NCI-H1417 (cell line): Measurements from ENCODE around the gene DRICH1.
"Not testable (repeated sequence)": the region's sequence is repeated elsewhere in the genome, so short reads cannot be mapped to it uniquely, and the experiment has no call there.

Experiments used
- DNase-seq, 3 experiments: peaks; one replicate each; lab custom pipeline; 2025; lab: John Stamatoyannopoulos, UW

DRICH1 gene, protein sequence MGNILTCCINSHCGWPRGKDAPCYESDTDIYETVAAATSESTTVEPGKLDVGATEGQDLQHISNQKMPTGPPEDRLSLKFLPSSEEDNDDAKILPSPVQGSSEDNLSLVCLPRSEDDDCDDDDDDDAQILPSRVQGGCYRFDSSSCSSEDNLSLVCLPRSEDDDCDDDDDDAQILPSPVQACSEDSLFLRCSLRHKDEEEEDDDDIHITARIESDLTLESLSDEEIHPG

DNA sequence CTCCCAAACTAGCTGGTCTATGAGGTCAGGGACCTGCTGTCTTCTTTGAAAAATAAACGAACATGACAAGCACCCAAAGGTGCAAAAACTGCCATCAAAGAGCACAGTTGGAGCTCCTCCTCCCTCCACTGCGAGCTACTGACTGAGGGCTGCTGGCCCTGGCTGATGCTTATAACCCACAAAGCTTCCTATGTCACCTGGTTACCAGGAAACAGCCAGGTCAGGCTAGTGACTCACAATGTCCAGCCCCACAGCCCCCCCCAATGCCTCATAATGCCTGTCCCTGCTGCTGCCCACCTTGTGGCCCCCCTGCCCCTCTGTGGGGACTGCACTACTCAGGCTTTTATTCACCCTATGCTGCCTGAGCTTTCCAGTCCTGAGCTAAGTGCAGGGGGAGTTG is at the start of gene DRICH1:
TSS of gene DRICH1 (minus strand) at position 144 of the 400 bp plus-strand sequence. CDS start 298 bp downstream, outside the sequence.
- DNase-seq, result no peak

DNA sequence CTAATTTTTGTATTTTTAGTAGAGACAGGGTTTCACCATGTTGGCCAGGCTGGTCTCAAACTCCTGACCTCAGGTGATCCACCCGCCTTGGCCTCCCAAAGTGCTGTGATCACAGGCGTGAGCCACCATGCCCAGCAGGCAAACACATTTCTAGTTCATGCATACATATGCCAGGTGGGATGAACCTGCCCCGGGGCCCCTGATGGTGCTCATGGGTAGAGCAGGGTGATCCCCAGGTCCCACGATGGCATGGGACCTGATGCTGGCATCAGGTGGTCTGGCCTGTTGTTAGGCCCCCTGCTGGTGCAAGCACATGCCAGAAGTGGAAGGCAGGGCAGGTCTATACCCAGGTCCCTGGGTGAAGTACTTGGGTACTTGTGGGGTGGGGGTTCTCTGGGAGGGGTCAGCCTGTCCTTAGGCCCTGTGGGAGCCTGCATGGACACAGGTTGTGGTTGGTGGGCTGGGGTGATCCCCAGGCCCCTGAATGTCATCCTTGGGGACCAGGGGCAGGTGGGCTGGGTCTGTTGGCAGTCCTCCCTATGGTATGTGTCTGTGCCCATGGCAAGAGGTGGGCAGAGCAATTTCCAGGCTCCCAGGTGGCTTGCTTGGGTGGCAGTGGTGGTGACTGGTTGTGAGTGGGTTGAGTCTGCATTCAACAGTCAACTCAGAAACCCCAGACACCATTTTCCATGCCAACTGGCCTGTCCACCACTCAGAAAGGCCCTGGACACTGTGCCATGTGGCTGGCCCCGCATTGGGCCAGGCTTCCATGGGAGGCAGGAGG is 49.1 kb upstream of the DRICH1 start:
- DNase-seq, result no peak

DNA sequence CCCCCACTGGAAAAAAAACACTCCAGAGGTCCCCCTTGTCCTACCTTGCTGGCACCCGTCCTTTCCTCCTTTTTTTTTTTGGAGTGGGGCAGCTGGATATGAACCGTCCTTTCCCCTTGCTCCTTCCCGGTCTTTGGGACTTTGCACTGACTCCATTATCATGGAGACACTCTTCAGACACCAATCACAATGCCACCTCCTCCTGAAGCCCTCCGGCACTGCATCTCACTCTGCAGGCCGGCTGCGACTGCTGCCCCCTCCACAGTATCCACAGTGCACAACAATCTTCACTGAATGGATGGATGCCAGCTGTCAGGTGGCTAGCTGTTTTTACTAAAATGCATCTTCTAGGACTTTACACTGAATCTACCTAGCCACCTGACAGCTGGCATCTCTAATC is 46.0 kb upstream of the DRICH1 start:
- DNase-seq, result no peak

DNA sequence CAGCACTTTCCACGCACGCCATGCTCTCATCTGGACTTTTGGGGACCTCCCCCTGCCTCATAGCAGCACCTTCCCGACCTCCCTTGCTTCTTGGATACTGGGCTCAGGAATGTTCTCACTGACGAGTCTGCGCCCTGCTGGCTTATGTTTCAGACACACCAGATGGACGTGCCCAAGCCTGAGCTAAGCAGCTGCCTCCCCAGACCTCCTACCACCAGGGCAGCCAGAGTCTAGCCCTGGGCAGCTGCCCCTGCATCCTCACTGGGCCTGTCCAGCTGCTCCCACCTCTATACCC is 45.5 kb upstream of the DRICH1 start:
- DNase-seq, result no peak

DNA sequence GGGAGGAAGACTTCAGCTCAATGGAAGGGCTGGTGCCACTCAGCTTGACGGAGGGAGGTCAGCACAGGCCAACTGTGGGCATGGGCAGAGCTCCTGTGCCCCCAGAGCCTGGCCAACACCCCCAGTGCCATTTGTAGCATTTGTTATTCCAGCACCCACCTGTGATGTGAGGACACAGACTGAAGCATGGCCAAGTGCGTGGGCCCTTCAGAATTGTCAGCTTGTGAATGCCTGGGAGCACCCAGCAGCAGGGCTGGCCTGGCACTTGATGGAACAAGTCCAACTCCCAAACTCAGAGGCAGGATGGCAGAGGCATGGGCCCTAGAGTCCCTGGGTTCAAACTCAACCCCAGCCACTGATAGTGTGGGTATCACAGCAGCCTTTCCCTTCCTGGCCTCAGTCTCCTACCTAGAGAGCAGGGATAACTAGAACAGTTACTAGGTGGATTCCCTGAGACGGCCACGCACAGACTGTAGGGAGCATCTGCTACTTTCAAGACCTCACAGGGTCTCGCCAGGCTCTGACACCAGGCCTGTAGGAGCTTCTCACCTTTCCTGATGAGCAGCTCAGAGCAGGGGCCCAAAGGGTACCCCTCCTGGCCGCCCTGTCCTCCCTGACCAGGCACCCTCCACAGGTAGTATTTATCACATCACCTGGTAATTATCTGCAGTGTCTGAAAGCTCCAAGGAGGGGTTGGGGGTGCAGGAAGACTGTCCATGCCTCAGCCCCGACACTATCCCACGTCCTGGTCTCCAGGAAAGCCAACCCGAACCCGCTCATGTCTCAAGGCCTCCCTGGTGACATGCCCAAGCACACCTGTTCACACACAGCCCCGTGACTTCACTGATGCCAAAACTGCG is 45.0 kb upstream of the DRICH1 start:
- DNase-seq, result not testable (repeated sequence)

DNA sequence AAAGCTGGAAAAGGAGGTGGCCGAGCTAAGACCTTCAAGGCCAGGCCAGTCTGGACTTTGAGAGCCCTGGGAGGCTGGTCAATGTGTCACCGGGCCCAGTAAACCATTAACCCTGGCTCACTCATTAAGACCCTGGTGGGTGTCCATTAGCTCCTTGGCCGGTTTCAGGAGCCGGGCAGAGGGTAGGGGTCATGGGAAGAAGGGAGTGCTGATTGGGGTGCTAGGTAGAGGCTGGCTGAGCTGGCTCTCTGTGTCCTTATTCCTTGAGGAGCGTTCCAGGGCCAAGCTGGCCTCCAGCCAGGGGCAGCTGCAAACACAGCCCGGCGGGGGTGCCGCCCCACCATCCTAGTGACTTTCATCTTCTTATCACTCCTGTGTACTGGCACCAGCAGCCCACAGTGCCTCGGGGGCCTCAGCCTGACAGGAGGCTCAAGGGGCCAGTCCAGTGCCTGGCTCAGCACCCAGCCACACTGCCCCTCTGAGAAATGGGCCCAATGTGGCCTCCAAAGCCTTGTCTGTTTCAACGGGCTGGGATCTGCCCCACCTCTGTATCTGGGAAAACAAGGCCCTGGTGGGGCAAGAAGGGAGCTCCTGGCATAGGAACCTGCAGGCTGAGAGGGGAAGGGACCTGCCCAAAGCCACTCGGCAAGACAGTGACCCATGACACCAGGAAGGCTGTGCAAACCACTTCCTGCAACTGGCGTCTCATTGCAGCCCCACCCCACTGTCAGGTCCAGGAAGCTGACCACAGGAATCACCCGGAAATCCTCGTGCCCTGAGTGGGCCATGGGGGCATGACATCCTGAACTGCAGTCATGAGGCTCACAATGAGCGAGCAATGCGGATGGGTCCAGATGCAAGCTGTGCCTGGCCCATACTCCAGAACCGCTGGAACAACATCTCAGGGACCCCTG is 43.6 kb upstream of the DRICH1 start:
- no peak for DNase-seq

DNA sequence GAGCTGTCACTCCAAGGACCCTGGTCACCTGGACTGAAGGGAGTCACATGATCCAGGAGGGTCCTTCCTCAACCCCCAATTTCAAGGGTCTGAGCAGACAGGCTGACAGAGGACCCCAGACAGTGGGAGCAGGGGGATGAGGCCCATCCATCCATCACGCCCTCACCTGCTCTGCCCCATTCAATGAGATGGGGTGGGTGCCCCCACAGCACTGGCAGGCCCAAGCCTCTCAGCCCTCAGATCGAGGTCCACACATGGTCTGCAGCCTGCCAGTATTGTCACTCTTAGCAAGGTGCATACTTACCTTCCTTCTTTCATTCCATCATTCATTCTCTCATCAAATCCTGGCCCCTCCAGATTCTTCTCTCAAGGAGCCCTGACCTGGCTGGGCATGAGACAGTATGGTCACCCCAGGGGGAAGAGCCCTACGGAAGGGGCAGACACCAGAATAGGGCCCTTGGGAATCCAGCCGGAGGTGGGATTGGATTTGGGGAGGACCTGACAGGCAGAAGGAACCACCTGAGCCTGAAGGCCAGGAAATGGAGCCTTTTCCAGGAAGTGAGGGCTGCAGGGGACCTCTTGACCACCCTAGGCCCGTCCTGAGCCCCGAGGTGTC is 42.9 kb upstream of the DRICH1 start:
- DNase-seq, result not testable (repeated sequence)

DNA sequence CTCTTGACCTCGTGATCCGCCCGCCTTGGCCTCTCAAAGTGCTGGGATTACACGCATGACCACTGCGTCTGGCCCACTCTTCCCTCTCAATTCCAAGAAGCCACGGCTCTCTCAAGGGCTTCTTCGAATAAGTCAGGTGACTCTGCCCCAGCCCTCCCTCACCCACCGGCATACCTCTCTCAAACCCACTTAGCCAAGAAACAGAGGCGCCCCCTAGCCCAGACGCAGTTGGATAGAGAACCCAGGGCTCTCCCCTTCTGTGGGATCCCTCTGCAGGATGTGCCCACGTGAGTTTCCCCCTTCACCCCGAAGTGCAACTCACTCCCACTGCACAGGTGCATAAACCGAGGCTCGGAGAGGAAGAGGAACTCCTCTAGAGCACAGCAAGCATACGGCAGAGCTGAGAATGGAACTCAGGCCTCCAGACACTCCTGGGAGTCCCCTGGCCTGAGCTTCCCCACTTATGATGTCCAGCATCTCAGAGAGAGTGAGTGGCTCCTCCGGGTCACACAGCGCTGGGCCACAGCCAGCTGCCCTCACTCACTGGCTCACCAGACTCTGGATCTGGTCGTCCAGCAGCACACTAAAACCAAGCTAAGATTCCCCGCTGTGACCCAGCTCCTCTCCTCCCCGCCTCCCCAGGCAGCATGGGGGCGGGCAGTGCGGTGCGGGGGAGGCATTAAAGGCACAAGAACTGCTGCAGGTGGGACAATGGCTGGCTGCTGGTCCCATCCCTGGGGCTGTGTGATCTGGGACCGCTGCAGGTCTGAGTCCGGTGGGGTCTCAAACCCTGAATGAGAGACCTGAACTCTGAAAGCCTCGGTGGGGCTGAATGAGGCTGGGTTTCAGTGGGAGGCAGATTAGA is 41.9 kb upstream of the DRICH1 start:
- no peak for DNase-seq

DNA sequence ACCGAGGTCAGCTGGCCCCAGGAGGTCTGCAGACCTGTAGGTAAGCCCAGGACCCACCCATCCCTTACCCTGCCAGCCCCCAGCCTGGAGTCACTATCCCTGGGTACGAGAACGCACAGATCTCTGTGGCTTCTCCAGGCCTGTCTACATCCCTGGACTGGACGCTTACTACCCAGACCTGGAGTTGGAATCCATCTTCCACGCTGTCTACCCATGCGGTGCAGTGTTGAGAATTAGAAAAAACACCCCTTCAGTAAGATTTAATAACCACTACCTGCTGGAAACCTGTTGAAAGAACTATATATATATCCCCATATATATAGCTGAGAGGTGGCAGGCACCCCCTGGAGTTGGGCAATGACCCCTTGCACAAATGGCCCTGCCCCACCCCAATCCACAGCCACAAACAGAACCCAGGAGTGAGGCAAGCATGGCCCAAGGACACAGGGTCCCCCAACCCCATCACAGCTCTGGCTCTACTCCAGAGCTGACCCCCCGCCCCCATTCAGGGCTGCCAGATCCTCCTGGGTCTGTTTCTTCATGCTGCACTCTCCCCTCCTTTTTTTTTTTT is 41.0 kb upstream of the DRICH1 start:
- DNase-seq, result no peak

DNA sequence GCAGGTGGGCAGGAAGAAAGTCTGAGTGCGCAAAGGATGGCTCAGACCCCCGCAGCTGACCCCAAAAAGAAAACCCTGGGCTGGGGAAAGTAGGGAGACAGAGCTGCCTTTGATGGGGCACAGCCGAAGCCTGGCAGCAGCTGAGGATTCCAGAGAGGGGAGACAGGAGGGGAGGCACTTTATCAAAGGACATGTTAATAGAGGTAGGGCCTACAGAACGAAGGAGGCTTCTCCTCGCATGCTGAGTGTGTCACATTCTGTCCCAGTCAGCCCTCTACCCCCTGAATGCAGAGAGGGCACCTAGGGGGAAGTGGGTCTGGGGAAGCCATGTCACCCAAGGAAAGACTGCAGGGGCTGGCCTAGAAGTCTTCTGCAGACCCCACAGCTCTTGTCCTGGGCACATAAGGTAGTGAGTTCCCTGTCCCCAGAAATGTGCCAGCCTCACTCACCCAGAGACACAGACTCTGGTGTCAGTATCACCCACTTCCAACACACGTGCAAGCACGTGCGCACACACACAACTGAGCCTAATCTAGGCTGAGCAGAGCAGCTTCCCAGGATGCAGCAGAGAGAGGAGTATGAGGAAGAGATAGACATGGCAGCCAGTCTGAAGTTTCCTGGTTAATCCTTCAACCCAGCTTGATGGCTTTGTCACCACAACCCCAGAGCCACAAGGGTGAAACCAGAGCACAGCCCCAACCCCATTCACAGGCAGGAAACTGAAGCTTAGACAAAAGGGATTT is 40.4 kb upstream of the DRICH1 start:
- not testable (repeated sequence) for DNase-seq

DNA sequence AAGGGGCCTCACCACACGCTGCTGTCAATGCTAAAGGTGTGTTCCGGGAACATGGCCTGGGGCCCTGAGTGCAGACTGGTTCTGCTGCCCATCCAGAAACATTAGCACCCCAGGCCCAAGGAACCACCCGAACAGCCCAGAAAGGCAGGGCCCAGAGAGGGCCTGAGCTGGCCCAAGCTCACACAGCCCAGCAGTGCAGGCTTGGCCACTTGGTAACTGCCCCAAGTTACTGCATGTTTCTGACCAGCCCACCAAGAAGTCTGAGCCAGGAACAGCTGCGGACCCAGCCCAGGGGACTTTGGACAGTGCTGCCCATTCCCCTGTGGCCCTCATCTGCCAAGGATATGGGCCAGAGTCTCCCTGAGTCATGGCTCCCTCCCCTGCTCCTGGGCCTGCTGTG is 39.3 kb upstream of the DRICH1 start:
- DNase-seq, result not testable (repeated sequence)

DNA sequence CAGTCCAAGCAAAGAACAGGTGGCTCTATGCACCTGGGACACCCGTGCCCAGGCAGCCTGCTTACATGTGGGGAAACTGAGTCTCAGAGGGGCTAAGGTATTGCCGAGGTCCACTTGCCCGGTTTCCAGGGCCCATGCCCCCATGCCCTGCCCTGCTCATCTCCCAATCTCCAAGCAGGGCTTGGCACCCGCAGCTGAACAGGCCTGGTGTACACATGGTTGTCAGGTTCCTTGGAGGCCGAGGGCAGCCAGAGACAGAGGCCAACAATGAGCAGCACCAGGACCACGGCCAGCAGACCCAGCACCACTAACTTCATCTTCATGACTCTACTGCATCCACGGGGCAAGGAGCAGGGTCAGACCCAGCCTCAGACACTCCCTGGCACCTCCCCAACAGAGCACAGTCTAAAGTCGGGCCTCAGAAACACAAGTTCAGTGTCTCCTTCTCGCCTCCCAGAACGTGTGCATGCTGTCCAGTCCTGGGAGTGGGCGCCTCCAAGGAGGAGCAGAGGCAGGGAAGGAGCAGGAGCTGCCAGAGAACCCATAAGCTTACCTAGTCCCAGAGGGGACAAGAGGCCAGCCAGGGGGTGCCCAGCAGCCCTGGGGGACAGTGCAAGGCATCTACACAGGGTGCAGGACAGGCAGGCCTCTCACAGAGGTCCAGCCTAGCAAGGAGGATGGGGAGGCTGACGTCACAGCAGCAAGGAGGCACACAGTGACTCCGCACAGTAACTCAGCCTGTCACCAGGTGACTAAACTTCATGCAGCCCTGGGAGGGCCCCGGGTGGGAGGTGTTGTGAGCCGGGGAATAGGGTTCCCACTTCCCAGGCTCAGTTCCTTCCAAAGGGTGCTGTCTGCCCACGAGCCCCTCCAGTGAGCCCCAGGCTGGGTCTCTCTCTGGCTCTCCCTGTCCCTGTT is 38.5 kb upstream of the DRICH1 start:
- DNase-seq, result no peak

DNA sequence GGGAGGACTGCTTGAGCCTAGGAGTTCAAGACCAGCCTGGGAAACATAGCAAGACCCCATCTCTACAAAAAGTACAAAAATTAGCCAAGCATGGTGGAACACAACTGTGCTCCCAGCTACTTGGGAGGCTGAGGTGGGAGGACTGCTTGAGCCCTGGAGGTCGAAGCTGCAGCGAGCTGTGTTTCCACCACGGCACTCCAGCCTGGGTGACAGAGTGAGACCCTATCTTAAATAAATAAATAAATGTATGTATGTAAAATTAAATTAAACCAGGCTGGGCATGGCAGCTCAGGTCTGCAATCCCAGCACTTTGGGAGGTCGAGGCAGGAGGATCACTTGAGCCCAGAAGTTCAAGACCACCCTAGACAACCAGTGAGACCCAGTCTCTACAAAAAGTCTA is 28.3 kb upstream of the DRICH1 start:
- not testable (repeated sequence) for DNase-seq

DNA sequence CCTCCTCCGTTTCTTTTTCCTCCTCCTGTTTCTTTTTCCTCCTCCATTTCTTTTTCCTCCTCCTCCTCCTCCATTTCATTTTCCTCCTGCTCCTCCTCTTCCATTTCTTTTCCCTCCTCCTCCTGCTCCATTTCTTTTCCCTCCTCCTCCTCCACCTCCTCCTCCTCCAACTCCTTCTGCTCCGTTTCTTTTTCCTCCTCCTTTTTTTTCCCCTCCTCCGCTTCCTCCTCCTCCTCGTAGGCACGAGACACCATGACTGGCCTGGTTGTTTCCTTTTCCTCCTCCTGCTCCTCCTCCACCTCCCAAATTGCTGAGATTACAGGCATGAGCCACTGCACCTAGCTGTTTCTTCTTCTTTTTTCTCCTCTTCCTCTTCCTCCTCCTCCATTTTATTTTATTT is 25.6 kb upstream of the DRICH1 start:
- DNase-seq, result no peak

DNA sequence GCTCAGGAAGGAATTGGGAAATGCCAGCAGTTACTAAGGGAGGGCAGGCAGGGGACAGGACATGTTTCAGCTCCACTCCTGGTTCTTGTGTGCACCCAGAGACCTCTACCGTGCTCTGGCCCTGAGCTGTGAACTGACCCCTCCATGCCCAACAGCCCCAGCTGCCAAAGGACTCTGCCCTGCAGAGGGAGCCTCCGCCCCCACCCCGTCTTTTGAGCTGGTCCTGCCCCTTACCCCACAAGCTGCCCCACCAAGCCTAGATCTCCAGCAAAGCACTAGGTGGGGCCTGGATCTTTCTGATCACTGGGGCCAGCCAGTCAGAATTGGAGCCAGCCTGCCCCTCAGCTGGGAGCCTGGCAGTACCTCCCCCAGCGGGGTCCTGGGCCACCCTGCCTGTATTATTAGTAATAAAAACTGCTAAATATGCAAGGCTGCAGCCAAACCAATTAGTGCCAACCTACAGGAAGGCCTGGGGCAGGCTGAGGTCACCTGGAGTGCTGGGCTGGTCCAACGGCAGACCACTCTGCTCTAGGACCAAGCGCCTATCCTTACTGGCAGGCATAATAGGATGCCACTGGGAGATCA is 23.9 kb upstream of the DRICH1 start:
- no peak for DNase-seq

DNA sequence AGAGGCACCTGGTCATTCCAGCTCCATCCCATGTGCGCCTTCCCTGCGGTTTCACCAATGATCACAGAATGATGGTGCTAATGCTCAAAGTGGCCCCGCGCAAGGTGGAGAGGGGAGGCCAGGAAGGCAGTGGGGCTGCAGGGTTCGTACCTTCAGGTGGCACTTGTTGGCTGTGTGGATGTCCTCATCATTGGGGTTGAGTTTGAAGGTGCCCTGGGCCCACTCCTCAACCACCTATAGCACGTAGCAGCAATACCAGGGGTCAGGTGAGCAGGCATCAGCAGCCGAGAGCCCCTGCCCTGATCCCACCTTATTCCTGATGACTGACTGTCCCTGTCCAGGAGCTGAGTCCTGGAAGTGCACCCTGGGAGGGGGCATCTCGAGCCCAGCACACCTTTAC is 20.6 kb upstream of the DRICH1 start:
- no peak for DNase-seq

DNA sequence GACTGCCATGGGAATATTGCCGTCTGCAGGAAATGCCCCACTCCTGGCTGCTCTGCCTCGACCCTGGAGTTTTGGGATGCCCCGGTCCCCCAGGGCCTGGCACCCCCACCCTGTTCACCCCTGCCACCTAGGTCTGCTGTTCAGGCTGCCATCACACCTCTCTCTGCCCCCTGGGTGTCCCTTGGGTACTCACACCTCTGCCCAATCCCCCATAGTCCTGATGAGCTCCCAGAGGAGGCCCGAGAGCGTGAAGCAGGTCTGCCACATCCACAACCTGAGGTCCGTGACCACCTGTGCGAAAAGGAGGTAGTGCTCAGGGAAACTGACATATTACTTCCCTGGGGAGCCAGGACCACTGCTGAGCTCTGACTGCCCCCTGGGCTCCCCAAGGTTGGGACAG is 20.2 kb upstream of the DRICH1 start:
- no peak for DNase-seq

DNA sequence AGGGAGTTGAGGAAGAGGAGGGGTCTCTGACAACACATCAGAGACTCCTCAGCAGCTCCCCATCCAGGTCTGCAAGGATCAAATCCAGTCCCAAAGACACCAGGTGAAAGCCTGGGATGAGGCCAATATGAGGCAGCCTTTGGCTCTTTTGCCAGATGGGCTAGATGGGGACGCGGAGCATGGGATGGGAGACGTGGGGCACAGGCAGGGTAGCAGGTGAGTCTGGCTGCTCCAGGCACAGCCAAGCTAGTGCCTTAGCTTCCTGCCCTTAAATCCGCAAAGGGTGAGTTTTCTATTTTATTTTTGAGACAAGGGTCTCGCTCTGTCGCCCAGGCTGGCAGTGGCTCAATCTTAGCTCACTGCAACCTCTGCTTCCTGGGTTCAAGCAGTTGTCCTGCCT is 19.6 kb upstream of the DRICH1 start:
- no peak for DNase-seq
